C4-2B (cell line): ENCODE results near the gene WT1.
"Not testable (repeated sequence)": the region's sequence is repeated elsewhere in the genome, so short reads cannot be mapped to it uniquely, and the experiment has no call there.

ENCODE experiments used
- H3K27ac ChIP-seq: fragments of 450-650 bp; 2 replicates; pipeline ENCODE4 v1.5.1; 2017
- ZFX ChIP-seq: fragments of 450-650 bp; IDR thresholded peaks from 2 replicates; pipeline ENCODE4 v1.6.1; 2017
- TF ChIP-seq, protein P1 (sequence below): fragments of 450-650 bp; conservative IDR thresholded peaks from 2 replicates; pipeline ENCODE4 v1.5.1; 2017; ENCODE audit warnings: mild to moderate bottlenecking

WT1 gene

DNA sequence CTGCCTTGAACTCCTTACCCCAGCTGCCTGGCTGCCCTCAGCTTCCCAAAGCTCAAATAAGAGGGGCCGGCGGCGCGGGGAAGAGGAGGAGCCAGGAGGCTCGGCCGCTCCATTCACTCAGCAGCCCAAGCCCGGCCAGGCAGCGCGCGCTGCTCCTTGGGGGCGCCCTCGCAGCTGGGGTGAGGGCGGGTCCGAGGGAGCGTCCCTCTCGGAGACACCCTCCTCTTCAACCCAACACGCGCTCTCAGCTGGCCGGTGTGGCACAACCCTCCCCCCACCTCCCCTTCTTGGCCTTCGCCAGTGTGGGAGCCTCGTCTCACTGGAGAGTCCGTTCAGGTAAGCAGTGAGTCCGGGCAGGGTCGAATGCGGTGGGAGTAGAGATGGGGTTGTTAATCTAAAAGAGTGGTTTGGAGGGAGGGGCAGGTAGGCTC, at the start of gene WT1:
Gene WT1, minus strand, starts transcription at position 29 of the 431 bp plus-strand sequence.
- no peak for TF ChIP-seq ZFX
- TF ChIP-seq, protein P1, sequence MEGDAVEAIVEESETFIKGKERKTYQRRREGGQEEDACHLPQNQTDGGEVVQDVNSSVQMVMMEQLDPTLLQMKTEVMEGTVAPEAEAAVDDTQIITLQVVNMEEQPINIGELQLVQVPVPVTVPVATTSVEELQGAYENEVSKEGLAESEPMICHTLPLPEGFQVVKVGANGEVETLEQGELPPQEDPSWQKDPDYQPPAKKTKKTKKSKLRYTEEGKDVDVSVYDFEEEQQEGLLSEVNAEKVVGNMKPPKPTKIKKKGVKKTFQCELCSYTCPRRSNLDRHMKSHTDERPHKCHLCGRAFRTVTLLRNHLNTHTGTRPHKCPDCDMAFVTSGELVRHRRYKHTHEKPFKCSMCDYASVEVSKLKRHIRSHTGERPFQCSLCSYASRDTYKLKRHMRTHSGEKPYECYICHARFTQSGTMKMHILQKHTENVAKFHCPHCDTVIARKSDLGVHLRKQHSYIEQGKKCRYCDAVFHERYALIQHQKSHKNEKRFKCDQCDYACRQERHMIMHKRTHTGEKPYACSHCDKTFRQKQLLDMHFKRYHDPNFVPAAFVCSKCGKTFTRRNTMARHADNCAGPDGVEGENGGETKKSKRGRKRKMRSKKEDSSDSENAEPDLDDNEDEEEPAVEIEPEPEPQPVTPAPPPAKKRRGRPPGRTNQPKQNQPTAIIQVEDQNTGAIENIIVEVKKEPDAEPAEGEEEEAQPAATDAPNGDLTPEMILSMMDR = no peak
- peak within 1 kb of the TSS; percentile 77 for H3K27ac ChIP-seq

DNA sequence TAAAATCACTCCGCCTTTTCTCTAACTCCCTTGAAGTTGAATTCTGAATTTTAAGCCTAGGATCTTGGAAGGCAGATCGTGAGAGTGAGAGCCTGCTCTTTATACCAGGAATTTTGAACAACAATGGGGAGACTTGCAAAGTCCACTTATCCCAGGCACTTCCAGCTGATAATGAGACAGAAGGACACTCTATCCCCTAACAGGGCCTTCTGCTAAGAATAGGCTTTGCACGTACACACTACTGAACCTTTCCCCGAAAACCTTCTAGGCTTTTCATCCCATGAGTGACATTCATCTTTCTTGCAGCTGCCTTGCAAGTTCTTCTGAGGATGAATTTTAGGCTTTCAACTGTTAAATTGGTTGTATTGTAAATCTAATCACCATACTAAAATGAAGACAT, 44.0 kb upstream of the WT1 start:
- no peak overlapping the region for H3K27ac ChIP-seq
- no peak for TF ChIP-seq ZFX
- TF ChIP-seq, protein P1 = no peak

DNA sequence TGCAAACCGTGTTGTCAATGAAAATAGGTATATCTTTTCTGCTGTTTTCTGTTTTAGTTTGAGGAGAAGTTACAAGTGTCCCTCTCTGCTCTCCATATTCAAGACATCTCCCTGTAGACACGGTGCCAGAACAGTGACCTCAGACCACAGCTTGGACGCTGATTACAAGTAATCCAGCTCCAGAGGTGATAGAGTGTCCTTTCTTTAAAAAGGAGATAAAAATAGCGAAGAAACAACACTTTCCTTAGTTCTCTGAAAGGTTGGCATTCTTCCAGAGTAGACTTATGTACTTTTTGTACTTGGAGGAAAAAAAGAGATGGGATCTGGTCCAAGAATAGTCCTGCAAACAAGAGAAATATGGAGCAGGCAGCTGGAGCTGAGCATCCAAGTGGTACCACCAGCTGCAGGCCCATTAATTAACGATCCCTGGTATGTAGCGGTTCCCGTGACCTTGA, 43.0 kb upstream of the WT1 start:
- TF ChIP-seq ZFX = no peak
- TF ChIP-seq, protein P1 = no peak
- H3K27ac ChIP-seq = no peak overlapping the region

DNA sequence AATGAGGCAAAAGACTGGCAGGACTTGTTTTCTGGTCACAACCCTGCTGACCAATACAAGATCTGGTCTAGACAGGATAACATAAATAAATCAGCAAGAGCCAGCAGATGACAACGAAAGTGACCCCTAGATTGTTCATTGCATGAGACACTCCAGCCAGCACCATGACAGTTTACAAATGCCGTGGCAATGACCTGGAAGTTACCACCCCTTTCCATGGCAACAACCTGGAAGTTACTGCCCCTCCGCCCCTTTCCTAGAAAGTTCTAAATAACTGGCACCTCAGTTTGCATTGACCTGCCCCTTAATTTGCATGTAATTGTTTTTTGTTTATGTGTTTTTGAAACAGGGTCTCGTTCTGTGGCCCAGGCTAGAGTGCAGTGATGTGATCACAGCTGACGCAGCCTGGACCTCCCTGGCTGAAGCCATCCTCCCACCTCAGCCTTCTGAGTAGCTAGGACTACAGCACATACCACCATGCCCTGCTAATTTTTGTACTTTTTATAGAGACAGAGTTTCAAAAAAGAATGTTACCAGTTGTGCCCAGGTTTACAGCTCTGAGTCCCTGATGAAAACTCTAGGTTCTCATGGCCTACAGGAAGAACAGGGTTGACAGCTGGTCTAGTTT, 38.1 kb upstream of the WT1 start:
- no peak overlapping the region for H3K27ac ChIP-seq
- TF ChIP-seq, protein P1 = no peak

DNA sequence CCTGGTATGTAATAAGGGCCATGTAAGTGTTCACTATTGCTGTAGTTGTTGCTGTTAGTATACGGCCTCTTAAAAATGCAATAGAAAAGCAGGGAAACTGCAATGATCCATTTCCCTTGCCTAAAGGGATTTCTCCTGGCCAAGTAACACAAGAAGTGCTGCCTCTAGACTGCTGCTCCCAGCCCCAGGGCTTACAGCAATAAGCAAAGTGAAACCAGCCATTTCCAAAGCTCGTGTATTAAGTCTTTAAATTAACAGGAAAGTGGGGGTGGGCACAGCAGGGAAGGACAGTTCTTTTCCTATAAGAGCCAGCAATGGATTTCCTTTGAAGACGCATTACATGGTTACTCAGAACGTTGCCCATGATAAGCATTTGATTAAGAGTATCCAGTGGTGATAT, 36.9 kb upstream of the WT1 start:
- no peak overlapping the region for H3K27ac ChIP-seq
- TF ChIP-seq, protein P1 = no peak
- no peak for TF ChIP-seq ZFX

DNA sequence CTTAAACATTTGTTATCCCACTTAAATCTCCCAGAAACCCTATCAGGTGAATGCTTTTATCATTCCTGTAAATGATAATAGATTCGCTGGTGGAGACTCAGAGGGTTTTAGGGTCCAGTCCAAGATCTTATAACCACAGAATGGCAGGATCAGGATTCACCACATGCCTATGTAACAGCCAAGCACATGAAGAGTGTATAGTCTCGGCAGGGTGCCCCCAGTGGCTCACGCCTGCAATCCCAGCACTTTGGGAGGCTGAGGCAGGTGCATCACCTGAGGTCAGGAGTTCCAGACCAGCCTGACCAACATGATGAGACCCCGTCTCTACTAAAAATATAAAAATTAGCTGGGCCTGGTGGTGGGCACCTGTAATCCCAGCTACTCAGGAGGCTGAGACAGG, 36.2 kb upstream of the WT1 start:
- not testable (repeated sequence) for H3K27ac ChIP-seq

DNA sequence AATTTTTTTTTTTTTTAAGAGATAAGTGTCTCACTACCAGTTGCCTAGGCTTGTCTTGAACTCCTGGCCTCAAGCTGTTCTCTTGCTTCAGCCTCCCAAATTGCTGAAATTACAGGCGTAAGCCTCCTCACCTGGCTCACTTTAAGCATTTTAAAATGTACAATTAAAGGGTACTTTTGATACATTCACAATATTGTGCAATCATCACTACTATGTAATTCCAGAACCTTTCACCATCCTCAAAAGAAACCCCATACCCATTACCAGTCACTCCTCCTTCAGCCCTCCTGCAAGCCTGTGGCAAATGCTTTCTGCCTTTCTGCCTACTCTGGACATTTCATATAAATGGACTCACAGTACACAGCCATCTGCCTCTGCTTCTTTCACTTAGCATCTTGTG, 34.5 kb upstream of the WT1 start:
- no peak for TF ChIP-seq ZFX
- TF ChIP-seq, protein P1 = no peak
- H3K27ac ChIP-seq = no peak overlapping the region

DNA sequence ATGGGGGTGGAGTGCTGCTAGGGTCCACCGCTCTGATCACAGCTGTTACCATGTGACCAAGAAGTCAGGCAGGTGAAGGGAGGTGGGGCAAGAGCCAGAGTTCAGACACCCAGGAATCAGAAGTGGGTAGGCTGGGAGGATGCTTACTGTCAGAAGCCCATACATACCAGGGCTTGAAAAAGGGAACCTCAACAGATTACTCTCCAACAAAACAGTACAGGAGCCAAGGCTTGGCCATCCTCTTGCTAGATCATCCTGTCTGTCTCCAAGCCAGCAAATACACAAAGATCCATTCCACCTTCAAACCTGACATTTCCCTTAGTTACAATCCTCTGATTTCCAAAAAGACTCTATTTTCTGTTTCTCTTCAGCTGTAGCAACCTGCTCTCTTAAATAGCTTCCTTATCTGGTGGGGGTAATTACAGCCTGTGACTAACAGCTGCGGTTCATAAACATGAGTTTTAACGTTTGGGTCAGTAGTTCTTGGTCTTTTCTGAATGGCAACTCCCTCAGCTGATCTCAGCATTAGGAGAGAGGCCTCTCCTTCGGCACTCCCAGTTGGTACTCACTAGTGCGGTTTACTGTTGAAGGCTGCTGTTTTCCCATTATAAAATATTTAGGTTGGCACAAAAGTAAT, 31.1 kb upstream of the WT1 start:
- TF ChIP-seq ZFX = no peak
- TF ChIP-seq, protein P1 = no peak
- H3K27ac ChIP-seq = no peak overlapping the region
